HFFc6 (cell line): Measurements from ENCODE around the gene MAPKAP1. TPM values are rescaled to one million over a fixed set of nuclear protein-coding genes. Genes with fewer than 3 reads are reported as not detected.
A peak's percentile ranks its signal among the peaks of the same experiment; 100 is the strongest.

Source experiments
- DNase-seq: peaks from one replicate; pipeline ENCODE4 v3.0.0-alpha.2; 2018
- H3K27ac Mint-ChIP-seq: 2 replicates; pipeline ENCODE4 v1.8.0; 2020; ENCODE audit warnings: mild to moderate bottlenecking, mixed read lengths
- H3K27me3 Mint-ChIP-seq: 2 replicates; pipeline ENCODE4 v1.8.0; 2021; ENCODE audit warnings: mild to moderate bottlenecking, moderate library complexity, mixed read lengths; ENCODE audit not compliant: insufficient read depth
- H3K36me3 Mint-ChIP-seq: 2 replicates; pipeline ENCODE4 v1.8.0; 2021; ENCODE audit warnings: low read depth, mixed read lengths
- H3K4me1 Mint-ChIP-seq: 2 replicates; pipeline ENCODE4 v1.8.0; 2020; ENCODE audit warnings: low read depth, mixed read lengths
- H3K4me3 Mint-ChIP-seq: 2 replicates; pipeline ENCODE4 v1.8.0; 2020; ENCODE audit warnings: mild to moderate bottlenecking, moderate library complexity, mixed read lengths
- H3K9me3 Mint-ChIP-seq: 2 replicates; pipeline ENCODE4 v1.8.0; 2020; ENCODE audit warnings: mild to moderate bottlenecking, mixed read lengths
- CTCF ChIP-seq: fragments of 200-600 bp; sonication (generic); IDR thresholded peaks from 2 replicates; pipeline ENCODE4 v1.5.0; 2021; ENCODE audit warnings: antibody characterized with exemption, mild to moderate bottlenecking
- total RNA-seq, 6 experiments: library from RNA; stranded (reverse); fragmentation: NEBNext Ultra II Directional; extraction: Animal tissue kit (Norgen Biotek cat#: 25700); gene quantifications; 2 replicates in 1 of 6; 3 replicates in 5 of 6; pipeline ENCODE4 v1.2.3, GENCODE V29; 2021

The MAPKAP1 gene
- total RNA-seq, 6 experiments from 2014 or later, result 115 to 167 (median 130) TPM

- no peak for TF ChIP-seq CTCF
- Mint-ChIP-seq H3K4me3 (no peak overlapping the region), H3K36me3 (peaks cover 14% of the 10 kb centered on the region), H3K4me1 (peaks cover 37% of the 10 kb centered on the region), H3K9me3 (no peaks in the 10 kb centered on the region), H3K27ac (peak overlapping the region; percentile 7; the same call in 1 of the 2 replicates), H3K27me3 (no peaks in the 10 kb centered on the region; the same call in 1 of the 2 replicates)
- no peak for DNase-seq
These were observed 220.9 kb downstream of the MAPKAP1 start for GRCh38 chr9:125486152-125486508.

GRCh38 chr9:125485471-125486151 is 221.4 kb downstream of the MAPKAP1 start:
- no peaks in the 10 kb centered on the region; the same call in 1 of the 2 replicates for H3K27me3 Mint-ChIP-seq
- H3K4me1 Mint-ChIP-seq, result peaks cover 37% of the 10 kb centered on the region
- peak overlapping the region; percentile 85 for H3K27ac Mint-ChIP-seq
- H3K9me3 Mint-ChIP-seq, result no peaks in the 10 kb centered on the region
- no peak for TF ChIP-seq CTCF
- no peak for DNase-seq
- no peak overlapping the region for H3K4me3 Mint-ChIP-seq
- peaks cover 14% of the 10 kb centered on the region for H3K36me3 Mint-ChIP-seq

- peak; percentile 74 for DNase-seq
- H3K36me3 Mint-ChIP-seq, result peaks cover 21% of the 10 kb centered on the region
- H3K27me3 Mint-ChIP-seq, result no peaks in the 10 kb centered on the region; the same call in 1 of the 2 replicates
- TF ChIP-seq CTCF, result no peak
- H3K4me1 Mint-ChIP-seq, result peaks cover 42% of the 10 kb centered on the region
- H3K27ac Mint-ChIP-seq, result peak overlapping the region; percentile 85
- peak overlapping the region; percentile 7; the same call in 1 of the 2 replicates for H3K4me3 Mint-ChIP-seq
- H3K9me3 Mint-ChIP-seq, result no peaks in the 10 kb centered on the region
These were observed 222.4 kb downstream of the MAPKAP1 start for GRCh38 chr9:125484350-125485282.

GRCh38 chr9:125483697-125484096 is 223.3 kb downstream of the MAPKAP1 start:
- peaks cover 42% of the 10 kb centered on the region for H3K4me1 Mint-ChIP-seq
- DNase-seq, result no peak
- no peak for TF ChIP-seq CTCF
- H3K27ac Mint-ChIP-seq, result peak overlapping the region; percentile 40
- no peak overlapping the region for H3K4me3 Mint-ChIP-seq
- no peaks in the 10 kb centered on the region for H3K9me3 Mint-ChIP-seq
- H3K36me3 Mint-ChIP-seq, result peaks cover 20% of the 10 kb centered on the region
- H3K27me3 Mint-ChIP-seq, result no peaks in the 10 kb centered on the region

GRCh38 chr9:125479846-125480615 is 227.0 kb downstream of the MAPKAP1 start:
- Mint-ChIP-seq H3K27ac (no peak overlapping the region), H3K4me1 (peaks cover 25% of the 10 kb centered on the region), H3K9me3 (no peaks in the 10 kb centered on the region), H3K4me3 (no peak overlapping the region), H3K36me3 (peaks cover 38% of the 10 kb centered on the region), H3K27me3 (no peaks in the 10 kb centered on the region)
- no peak for DNase-seq
- no peak for TF ChIP-seq CTCF
